ENCODE data around the gene SMAD9. TPM values are rescaled to one million over a fixed set of nuclear protein-coding genes. Genes with fewer than 3 reads are reported as not detected.

SMAD9 gene
- total RNA-seq, 2 experiments from 2014 or later: 10.3 to 10.8 TPM

GRCh38 chr13:36831291-36831690 lies 88.7 kb downstream of the SMAD9 start:
- no peak for TF ChIP-seq EZH2phosphoT487 (IDR thresholded peaks at IDR 0.05; ENCODE audit: borderline replicate concordance, low read depth, low read length)
- TF ChIP-seq CTCF (conservative IDR thresholded peaks at IDR 0.05; ENCODE audit: low read length): no peak
- ChIA-PET CTCF (ENCODE audit: unreplicated experiment) (no interaction called here), POLR2A (no interaction called here)
- Histone ChIP-seq H3K4me3 (ENCODE audit: low read depth, low read length, poor library complexity, severe bottlenecking) (no peak overlapping the region), H3K79me2 (ENCODE audit: insufficient read depth, low read depth, low read length) (no peaks in the 10 kb centered on the region), H3K27ac (ENCODE audit: low read depth, low read length, poor library complexity, severe bottlenecking) (no peak overlapping the region), H2AFZ (ENCODE audit: low read length) (no peak overlapping the region), H3K36me3 (ENCODE audit: insufficient read depth, low read length) (peaks cover 61% of the 10 kb centered on the region), H3K9me3 (ENCODE audit: low read length) (no peaks in the 10 kb centered on the region), H4K20me1 (ENCODE audit: insufficient read depth, low read length) (peaks cover 4% of the 10 kb centered on the region; the same call in 1 of the 2 replicates), H3K4me1 (ENCODE audit: insufficient read depth, low read length, poor library complexity, severe bottlenecking) (no peaks in the 10 kb centered on the region), H3K9me2 (ENCODE audit: insufficient read depth, low read length) (no peaks in the 10 kb centered on the region), H3K4me2 (ENCODE audit: low read length) (no peak overlapping the region)
- intact Hi-C loops (cut with micrococcal nuclease; ENCODE audit: unreplicated experiment): no loop called here
- no peak for DNase-seq (ENCODE audit: low spot score)
- no TSS peak for BruUV-seq (replicated peaks)

- no peaks in the 10 kb centered on the region for H3K4me1 ChIP-seq (ENCODE audit: insufficient read depth, low read length, poor library complexity, severe bottlenecking)
- H3K9me3 ChIP-seq (ENCODE audit: low read length): no peaks in the 10 kb centered on the region
- no peak overlapping the region for H2AFZ ChIP-seq (ENCODE audit: low read length)
- H3K27ac ChIP-seq (ENCODE audit: low read depth, low read length, poor library complexity, severe bottlenecking): no peak overlapping the region
- no peaks in the 10 kb centered on the region for H3K9me2 ChIP-seq (ENCODE audit: insufficient read depth, low read length)
- H3K36me3 ChIP-seq (ENCODE audit: insufficient read depth, low read length): peaks cover 73% of the 10 kb centered on the region
- H3K4me3 ChIP-seq (ENCODE audit: low read depth, low read length, poor library complexity, severe bottlenecking): no peak overlapping the region
- peaks cover 4% of the 10 kb centered on the region; the same call in 1 of the 2 replicates for H4K20me1 ChIP-seq (ENCODE audit: insufficient read depth, low read length)
- no TSS peak for BruUV-seq (replicated peaks)
- CTCF ChIA-PET (ENCODE audit: unreplicated experiment): no interaction called here
- POLR2A ChIA-PET: interaction anchor here (0.6 to 1.9 kb wide), 5 partner anchors 9 to 88 kb away, joined by 3 to 5 read pairs (median 4); no protein-coding TSS in a partner anchor
- no peak for TF ChIP-seq EZH2phosphoT487 (IDR thresholded peaks at IDR 0.05; ENCODE audit: borderline replicate concordance, low read depth, low read length)
- no peak for TF ChIP-seq CTCF (conservative IDR thresholded peaks at IDR 0.05; ENCODE audit: low read length)
- DNase-seq (ENCODE audit: low spot score): no peak
- intact Hi-C loops (cut with micrococcal nuclease; ENCODE audit: unreplicated experiment): no loop called here
- H3K4me2 ChIP-seq (ENCODE audit: low read length): no peak overlapping the region
- H3K79me2 ChIP-seq (ENCODE audit: insufficient read depth, low read depth, low read length): peaks cover 8% of the 10 kb centered on the region
Observed at GRCh38 chr13:36829753-36830152, 90.3 kb downstream of the SMAD9 start.

GRCh38 chr13:36822785-36823184 lies 97.3 kb downstream of the SMAD9 start:
- H3K27ac ChIP-seq (ENCODE audit: low read depth, low read length, poor library complexity, severe bottlenecking): no peak overlapping the region
- peaks cover 34% of the 10 kb centered on the region for H3K4me1 ChIP-seq (ENCODE audit: insufficient read depth, low read length, poor library complexity, severe bottlenecking)
- H3K4me3 ChIP-seq (ENCODE audit: low read depth, low read length, poor library complexity, severe bottlenecking): peak overlapping the region; percentile 29
- DNase-seq (ENCODE audit: low spot score): no peak
- H3K4me2 ChIP-seq (ENCODE audit: low read length): peak overlapping the region; percentile 72
- intact Hi-C loops (cut with micrococcal nuclease; ENCODE audit: unreplicated experiment): no loop called here
- ChIA-PET CTCF (ENCODE audit: unreplicated experiment) (no interaction called here), POLR2A (interaction anchor here (0.8 to 1.5 kb wide), 3 partner anchors 26 to 180 kb away, joined by 3 to 4 read pairs (median 4); no protein-coding TSS in a partner anchor)
- H3K9me2 ChIP-seq (ENCODE audit: insufficient read depth, low read length): no peaks in the 10 kb centered on the region
- H4K20me1 ChIP-seq (ENCODE audit: insufficient read depth, low read length): peaks cover 16% of the 10 kb centered on the region; the same call in 1 of the 2 replicates
- H3K79me2 ChIP-seq (ENCODE audit: insufficient read depth, low read depth, low read length): peaks cover 63% of the 10 kb centered on the region
- TF ChIP-seq EZH2phosphoT487 (IDR thresholded peaks at IDR 0.05; ENCODE audit: borderline replicate concordance, low read depth, low read length) (no peak), CTCF (conservative IDR thresholded peaks at IDR 0.05; ENCODE audit: low read length) (no peak)
- H2AFZ ChIP-seq (ENCODE audit: low read length): no peak overlapping the region
- peaks cover 36% of the 10 kb centered on the region for H3K36me3 ChIP-seq (ENCODE audit: insufficient read depth, low read length)
- BruUV-seq (replicated peaks): TSS peak; percentile 25
- H3K9me3 ChIP-seq (ENCODE audit: low read length): no peaks in the 10 kb centered on the region
